Activated T-cell treated with anti-CD3 and anti-CD28 coated beads, Interleukin-2, amount 50 U/mL, for 24 hours (primary cell): Measurements from ENCODE around the gene PWWP2B.

Experiments used
- DNase-seq: peaks from one replicate; pipeline ENCODE4 v3.0.0-alpha.2; 2020
- H3K27ac Mint-ChIP-seq: 2 replicates; pipeline ENCODE4 v1.8.0; 2020; ENCODE audit warnings: mild to moderate bottlenecking, mixed read lengths
- H3K27me3 Mint-ChIP-seq: 2 replicates; pipeline ENCODE4 v1.8.0; 2020; ENCODE audit warnings: mixed read lengths
- H3K36me3 Mint-ChIP-seq: 2 replicates; pipeline ENCODE4 v1.8.0; 2020; ENCODE audit warnings: low read depth, mixed read lengths
- H3K4me1 Mint-ChIP-seq: 2 replicates; pipeline ENCODE4 v1.8.0; 2020; ENCODE audit warnings: low read depth, mixed read lengths
- H3K4me3 Mint-ChIP-seq: 2 replicates; pipeline ENCODE4 v1.8.0; 2020; ENCODE audit warnings: mild to moderate bottlenecking, moderate library complexity, mixed read lengths
- H3K9me3 Mint-ChIP-seq: 2 replicates; pipeline ENCODE4 v1.8.0; 2020; ENCODE audit warnings: mixed read lengths

PWWP2B gene

DNA sequence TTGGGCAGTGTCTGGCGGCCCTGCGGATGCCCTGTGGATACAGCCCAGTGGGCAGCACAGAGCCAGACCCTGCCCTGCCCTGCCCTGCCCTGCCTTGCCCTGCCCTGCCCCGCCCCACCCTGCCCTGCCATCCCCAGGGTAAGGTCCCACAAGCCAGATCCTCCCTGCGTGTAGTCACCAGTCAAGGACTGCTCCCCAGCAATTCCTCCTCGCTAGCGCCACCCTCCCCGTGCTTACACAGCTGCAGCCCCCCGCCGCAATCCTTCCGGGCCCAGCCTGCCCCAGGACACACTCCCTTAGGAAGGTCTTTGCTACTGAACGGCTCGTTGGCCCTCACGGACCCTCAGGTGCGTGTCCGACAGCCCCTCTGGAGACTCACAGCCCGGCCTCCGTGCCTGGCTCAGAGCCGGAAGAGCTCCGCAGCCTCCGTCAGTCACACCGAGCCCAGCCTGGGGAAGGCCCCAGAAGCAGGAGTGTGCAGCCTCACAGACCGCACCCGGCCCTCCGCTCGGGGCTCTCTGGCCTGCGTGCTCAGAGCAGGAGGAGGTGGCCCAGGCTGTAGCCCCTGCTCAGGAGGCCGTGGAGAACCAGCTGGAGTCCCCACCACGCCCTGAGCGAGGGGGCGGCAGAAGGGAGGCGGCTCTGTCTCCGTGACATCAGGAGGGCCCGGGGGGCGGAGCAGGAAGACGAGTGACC is 68.3 kb downstream of the PWWP2B start:
- Mint-ChIP-seq H3K4me1 (peaks cover 1% of the 10 kb centered on the region), H3K27me3 (peaks cover 3% of the 10 kb centered on the region), H3K4me3 (no peak overlapping the region), H3K9me3 (no peaks in the 10 kb centered on the region), H3K27ac (no peak overlapping the region), H3K36me3 (no peaks in the 10 kb centered on the region)
- no peak for DNase-seq

DNA sequence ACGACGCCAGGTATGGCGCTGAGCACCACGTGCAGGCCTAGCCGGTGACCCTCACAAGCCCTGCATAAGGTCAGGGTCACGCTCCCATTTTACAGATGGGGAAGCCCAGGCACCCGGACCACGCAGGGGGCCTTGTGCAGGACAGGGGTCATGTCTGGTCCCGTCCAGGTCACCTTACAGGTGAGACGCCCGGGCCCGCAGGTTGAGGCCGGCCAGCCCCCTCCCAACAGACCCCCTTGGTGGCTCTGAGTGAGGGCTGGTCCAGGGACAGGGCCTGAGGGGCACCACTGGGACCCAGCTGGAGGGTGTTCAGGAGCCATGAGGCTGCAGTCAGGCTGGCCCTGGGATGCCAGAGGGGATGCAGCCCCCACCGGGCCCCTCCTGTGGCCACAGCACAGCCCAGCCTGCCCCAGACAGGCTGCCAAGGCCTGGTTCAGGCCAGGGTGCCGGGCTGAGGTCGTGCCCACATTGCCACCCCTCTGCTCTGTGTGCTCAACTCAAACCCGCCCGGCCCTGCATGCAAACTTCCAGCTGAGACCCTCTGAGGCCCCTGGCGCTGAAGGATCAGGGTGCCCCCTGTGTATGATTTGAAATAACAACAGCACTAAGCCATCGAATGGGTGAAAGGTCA is 69.0 kb downstream of the PWWP2B start:
- H3K36me3 Mint-ChIP-seq: no peaks in the 10 kb centered on the region
- no peaks in the 10 kb centered on the region for H3K9me3 Mint-ChIP-seq
- H3K4me3 Mint-ChIP-seq: no peak overlapping the region
- DNase-seq: no peak
- no peak overlapping the region for H3K27ac Mint-ChIP-seq
- H3K4me1 Mint-ChIP-seq: peaks cover 7% of the 10 kb centered on the region
- peaks cover 6% of the 10 kb centered on the region for H3K27me3 Mint-ChIP-seq

DNA sequence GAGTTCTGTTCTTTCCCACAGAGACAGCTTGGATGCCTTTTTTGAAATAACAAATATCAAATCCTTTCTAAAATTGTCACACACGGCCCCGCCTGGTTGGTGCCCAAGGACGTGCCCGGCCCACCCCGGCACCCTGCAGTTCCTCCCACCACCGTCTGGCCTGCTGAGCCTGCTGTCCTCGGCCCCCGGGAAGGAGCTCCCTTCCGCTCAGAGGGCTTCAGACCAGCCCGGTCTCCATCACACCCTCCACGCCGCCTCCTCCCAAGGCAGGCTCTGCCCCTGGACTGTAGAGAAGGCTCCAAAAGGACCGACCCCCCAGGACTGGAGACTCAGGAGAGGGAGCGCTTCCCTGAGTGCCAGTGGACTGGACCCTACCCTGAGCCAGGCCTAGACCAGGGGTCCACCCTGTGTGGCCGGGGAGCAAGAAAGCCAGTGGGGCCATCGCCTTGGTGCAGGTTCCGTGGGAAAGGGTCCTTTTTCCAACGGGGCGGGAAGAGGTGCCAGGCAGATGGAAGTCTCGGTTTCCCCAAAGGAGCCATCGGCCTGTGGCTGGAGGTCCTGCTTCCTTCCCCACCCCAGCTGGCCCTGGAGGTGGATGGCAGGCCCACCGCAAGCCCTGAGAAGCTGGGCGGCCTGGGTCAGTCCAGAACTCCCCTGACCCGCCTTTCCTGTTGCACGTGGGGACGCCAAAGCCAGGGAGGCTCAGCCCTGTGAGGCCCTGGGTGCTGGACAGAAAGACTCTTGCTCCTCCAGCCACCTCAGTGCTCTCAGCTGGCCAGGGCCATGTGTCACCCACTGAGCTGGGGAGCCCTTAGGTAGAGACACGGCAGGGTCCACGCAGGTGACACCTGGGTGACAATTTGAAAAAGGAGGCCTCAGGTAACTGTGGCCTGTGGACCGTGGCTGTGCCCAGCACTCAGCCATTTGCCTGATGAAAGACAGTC is 69.8 kb downstream of the PWWP2B start:
- Mint-ChIP-seq H3K4me3 (no peak overlapping the region), H3K36me3 (no peaks in the 10 kb centered on the region), H3K4me1 (peaks cover 8% of the 10 kb centered on the region), H3K27ac (no peak overlapping the region), H3K27me3 (peaks cover 6% of the 10 kb centered on the region), H3K9me3 (no peaks in the 10 kb centered on the region)
- no peak for DNase-seq
